ENCODE measurements around the gene CHCHD4. TPM values are rescaled to one million over a fixed set of nuclear protein-coding genes. Genes with fewer than 3 reads are reported as not detected.

The CHCHD4 gene
- total RNA-seq, 2 experiments from 2014 or later, result 27.6 to 30.2 TPM

- ChIA-PET POLR2A (no interaction called here), CTCF (no interaction called here)
- H3K9me3 Mint-ChIP-seq, result no peaks in the 10 kb centered on the region
- H3K27me3 Mint-ChIP-seq, result no peaks in the 10 kb centered on the region
- H3K36me3 Mint-ChIP-seq (ENCODE audit: low read depth), result peaks cover 33% of the 10 kb centered on the region
- no peak for DNase-seq
- peaks cover 17% of the 10 kb centered on the region for H3K4me1 Mint-ChIP-seq (ENCODE audit: low read depth)
- no peak for TF ChIP-seq CTCF (IDR thresholded peaks at IDR 0.05)
- H3K27ac Mint-ChIP-seq, result no peak overlapping the region
- intact Hi-C loops (cut with micrococcal nuclease), result no loop called here
- ATAC-seq, result no peak
- no peak overlapping the region for H3K4me3 Mint-ChIP-seq
Observed at GRCh38 chr3:14154276-14154675, 29.6 kb upstream of the CHCHD4 start.

DNA sequence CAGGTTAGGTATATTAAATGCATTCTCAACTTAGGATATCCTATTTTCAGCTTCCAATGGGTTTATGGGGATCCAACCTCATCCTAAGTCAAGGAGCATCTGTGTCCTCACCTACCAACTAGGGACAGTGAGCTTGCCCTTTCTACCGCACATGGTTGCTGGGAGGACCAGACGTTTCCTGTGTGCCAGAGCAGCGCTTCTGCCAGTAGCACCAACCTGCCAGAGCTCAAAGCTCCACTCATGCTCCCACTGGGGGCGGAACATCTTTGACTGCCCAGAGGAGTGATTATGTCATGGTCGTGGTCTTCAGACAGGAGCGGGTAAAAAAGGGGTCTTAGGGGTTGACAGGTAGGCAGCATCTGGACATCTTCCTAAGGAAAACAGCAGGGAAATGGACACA lies 29.0 kb upstream of the CHCHD4 start:
- no peak overlapping the region for H3K4me3 Mint-ChIP-seq
- ATAC-seq, result no peak
- POLR2A ChIA-PET, result interaction anchor here (1.2 kb wide), 1 partner anchor 9 kb away, joined by 3 read pairs; no protein-coding TSS in a partner anchor
- H3K27me3 Mint-ChIP-seq, result no peaks in the 10 kb centered on the region
- TF ChIP-seq CTCF (IDR thresholded peaks at IDR 0.05), result no peak
- H3K4me1 Mint-ChIP-seq (ENCODE audit: low read depth), result peaks cover 17% of the 10 kb centered on the region
- no peaks in the 10 kb centered on the region for H3K9me3 Mint-ChIP-seq
- no peak for DNase-seq
- CTCF ChIA-PET, result interaction anchor here (1.5 to 1.9 kb wide), 2 partner anchors 22 to 50 kb away, joined by 3 to 5 read pairs; no protein-coding TSS in a partner anchor
- intact Hi-C loops (cut with micrococcal nuclease), result no loop called here
- peaks cover 28% of the 10 kb centered on the region for H3K36me3 Mint-ChIP-seq (ENCODE audit: low read depth)
- H3K27ac Mint-ChIP-seq, result no peak overlapping the region

GRCh38 chr3:14152963-14153355 lies 28.3 kb upstream of the CHCHD4 start:
- no peak overlapping the region for H3K4me3 Mint-ChIP-seq
- H3K36me3 Mint-ChIP-seq (ENCODE audit: low read depth), result peaks cover 22% of the 10 kb centered on the region
- ChIA-PET POLR2A (interaction anchor here (1.2 to 1.5 kb wide), 2 partner anchors 8 to 15 kb away, joined by 3 read pairs; no protein-coding TSS in a partner anchor), CTCF (interaction anchor here (1.0 to 1.9 kb wide), 5 partner anchors 16 to 50 kb away, joined by 3 to 5 read pairs (median 3); partner anchors contain the start of genes LSM3 and XPC)
- H3K9me3 Mint-ChIP-seq, result no peaks in the 10 kb centered on the region
- no peak for TF ChIP-seq CTCF (IDR thresholded peaks at IDR 0.05)
- H3K27me3 Mint-ChIP-seq, result no peaks in the 10 kb centered on the region
- intact Hi-C loops (cut with micrococcal nuclease), result no loop called here
- no peak overlapping the region for H3K27ac Mint-ChIP-seq
- H3K4me1 Mint-ChIP-seq (ENCODE audit: low read depth), result peaks cover 17% of the 10 kb centered on the region
- DNase-seq (no peak), ATAC-seq (no peak)

DNA sequence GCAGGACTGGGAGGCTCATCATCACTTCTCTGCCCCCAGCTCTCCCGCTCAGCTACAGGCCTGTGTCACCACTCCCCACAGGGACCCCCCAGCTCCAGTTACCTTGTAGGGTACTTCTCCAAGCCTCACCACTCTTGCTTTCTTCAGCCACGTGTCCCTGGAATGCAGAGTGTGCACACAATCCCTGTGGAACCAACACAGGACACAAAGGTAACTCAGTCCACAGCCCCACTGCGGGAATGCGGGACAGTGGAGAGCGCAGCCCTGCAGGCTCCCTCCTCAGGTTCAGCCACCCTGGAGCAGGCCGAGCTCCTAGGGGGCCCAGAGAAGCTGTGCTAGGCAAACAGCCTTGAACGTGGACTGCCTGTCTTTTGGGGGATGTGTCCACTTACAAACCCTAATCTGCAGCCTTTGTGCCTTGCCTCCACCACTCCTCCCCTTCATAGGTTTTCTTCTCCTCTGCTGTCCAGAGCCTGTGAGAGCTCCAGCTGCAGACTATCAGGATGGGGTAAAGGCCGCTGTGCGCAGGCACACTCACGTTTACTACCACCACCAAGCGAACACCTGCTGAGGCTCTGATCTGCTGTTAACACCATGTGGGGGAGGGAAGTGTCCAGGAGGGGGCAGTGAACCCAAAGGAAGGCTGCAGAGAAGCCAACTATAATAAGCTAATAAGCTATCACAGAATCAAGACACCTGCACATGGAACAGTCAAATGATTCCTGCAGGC lies 27.7 kb upstream of the CHCHD4 start:
- Mint-ChIP-seq H3K4me1 (ENCODE audit: low read depth) (peaks cover 17% of the 10 kb centered on the region), H3K27ac (no peak overlapping the region), H3K9me3 (no peaks in the 10 kb centered on the region), H3K4me3 (no peak overlapping the region), H3K36me3 (ENCODE audit: low read depth) (peaks cover 21% of the 10 kb centered on the region), H3K27me3 (no peaks in the 10 kb centered on the region)
- DNase-seq (peak; percentile 35), ATAC-seq (peak; percentile 45)
- POLR2A ChIA-PET, result interaction anchor here (1.5 kb wide), 1 partner anchor 16 kb away, joined by 3 read pairs; no protein-coding TSS in a partner anchor
- peak; percentile 27 for TF ChIP-seq CTCF (IDR thresholded peaks at IDR 0.05)
- intact Hi-C loops (cut with micrococcal nuclease), result no loop called here
- CTCF ChIA-PET, result interaction anchor here (1.0 to 1.9 kb wide), 6 partner anchors 17 to 51 kb away, joined by 3 to 5 read pairs (median 4); partner anchors contain the start of genes LSM3 and XPC

DNA sequence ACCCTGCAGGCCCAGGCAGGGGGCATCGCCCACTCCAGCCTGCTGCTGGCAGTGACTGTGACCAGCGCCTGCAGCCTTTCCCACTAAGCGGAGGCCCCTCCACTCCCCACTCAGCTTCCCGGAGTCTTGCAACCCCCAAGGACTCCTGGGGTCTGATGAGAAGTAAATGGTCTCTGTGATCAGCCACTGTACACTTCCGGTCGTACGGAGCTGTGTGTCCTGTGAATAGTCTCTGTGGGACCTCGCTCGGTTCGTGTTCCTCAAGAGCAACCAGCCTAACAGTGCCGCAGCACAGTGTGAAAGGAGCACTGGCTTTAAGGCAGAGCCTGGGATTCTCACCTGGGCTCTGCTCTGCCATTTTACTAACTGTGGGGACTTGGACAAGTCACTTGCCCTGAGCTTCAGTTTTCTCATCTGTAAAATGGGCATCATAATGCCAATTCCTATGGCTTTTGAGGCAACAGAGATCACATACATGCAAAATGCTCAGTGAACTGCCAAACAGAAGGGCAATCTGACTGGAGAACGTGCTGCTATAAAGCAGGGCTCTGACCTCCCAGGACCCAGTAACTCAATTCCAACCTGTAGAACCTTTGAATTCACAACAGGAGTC lies 26.9 kb upstream of the CHCHD4 start:
- ChIA-PET CTCF (interaction anchor here (1.5 kb wide), 1 partner anchor 52 kb away, joined by 5 read pairs; no protein-coding TSS in a partner anchor), POLR2A (interaction anchor here (0.7 to 1.5 kb wide), 2 partner anchors 17 to 18 kb away, joined by 3 read pairs; no protein-coding TSS in a partner anchor)
- Mint-ChIP-seq H3K36me3 (ENCODE audit: low read depth) (peaks cover 20% of the 10 kb centered on the region), H3K9me3 (no peaks in the 10 kb centered on the region), H3K27ac (no peak overlapping the region), H3K4me3 (no peak overlapping the region), H3K4me1 (ENCODE audit: low read depth) (peaks cover 13% of the 10 kb centered on the region), H3K27me3 (no peaks in the 10 kb centered on the region)
- no peak for TF ChIP-seq CTCF (IDR thresholded peaks at IDR 0.05)
- intact Hi-C loops (cut with micrococcal nuclease), result no loop called here
- no peak for DNase-seq
- no peak for ATAC-seq

Measured in activated CD8-positive, alpha-beta T cell treated with anti-CD3 and anti-CD28 coated beads for 36 hours (primary cell).